A673 (cell line): Measurements from ENCODE around the gene ARAP3. TPM values are rescaled to one million over a fixed set of nuclear protein-coding genes. Genes with fewer than 3 reads are reported as not detected.

ENCODE experiments used
- BruUV-seq: library from RNA; stranded (reverse); fragments of 400-500 nt; replicated peaks from 2 replicates; lab custom pipeline; 2021; lab: Mats Ljungman, UMichigan
- CTCF ChIA-PET: fragments of 300-600 bp; sonication (Branson Sonifier 250); formaldehyde crosslinking; loops from one replicate; lab custom pipeline; 2022; ENCODE audit warnings: antibody characterized with exemption; lab: Charles Lee
- POLR2A ChIA-PET: fragments of 300-600 bp; sonication (Branson Sonifier 250); formaldehyde crosslinking; loops from one replicate; lab custom pipeline; 2022; ENCODE audit warnings: antibody characterized with exemption; ENCODE audit not compliant: low non-redundant PET; lab: Charles Lee
- DNase-seq: peaks from one replicate; pipeline ENCODE4 v3.0.0-alpha.2; 2015; ENCODE audit warnings: low spot score
- H3K27ac ChIP-seq: fragments of 200-600 bp; sonication (generic); 2 replicates; pipeline ENCODE4 v1.5.1; 2016; ENCODE audit warnings: mixed run types, low read depth, mild to moderate bottlenecking, mixed read lengths, antibody characterized with exemption, low read length; ENCODE audit not compliant: poor library complexity, severe bottlenecking
- H3K27me3 ChIP-seq: fragments of 200-600 bp; sonication (generic); replicated peaks from 2 replicates; pipeline ENCODE4 v1.6.1; 2017; ENCODE audit warnings: mixed run types, low read depth, mild to moderate bottlenecking, mixed read lengths, antibody characterized with exemption, low read length; ENCODE audit not compliant: insufficient read depth, poor library complexity
- H3K36me3 ChIP-seq: fragments of 200-600 bp; sonication (generic); 2 replicates; pipeline ENCODE4 v1.6.1; 2016; ENCODE audit warnings: mixed run types, mild to moderate bottlenecking, mixed read lengths, antibody characterized with exemption, low read length; ENCODE audit not compliant: insufficient read depth, poor library complexity, severe bottlenecking
- H3K4me1 ChIP-seq: fragments of 200-600 bp; sonication (generic); 2 replicates; pipeline ENCODE4 v1.6.1; 2017; ENCODE audit warnings: mixed run types, mild to moderate bottlenecking, mixed read lengths, antibody characterized with exemption, low read length; ENCODE audit not compliant: insufficient read depth, poor library complexity, severe bottlenecking
- H3K4me3 ChIP-seq: fragments of 200-600 bp; sonication (generic); 2 replicates; pipeline ENCODE4 v1.5.1; 2016; ENCODE audit warnings: low read depth, mixed run types, mild to moderate bottlenecking, mixed read lengths, low read length; ENCODE audit not compliant: poor library complexity, severe bottlenecking
- H3K9me3 ChIP-seq: fragments of 200-600 bp; sonication (generic); 2 replicates; pipeline ENCODE4 v1.6.1; 2016; ENCODE audit warnings: mixed run types, low read depth, mild to moderate bottlenecking, mixed read lengths, antibody characterized with exemption, low read length; ENCODE audit not compliant: poor library complexity, severe bottlenecking
- CTCF ChIP-seq: fragments of 300-800, 200-600 bp; sonication (generic); conservative IDR thresholded peaks from 2 replicates; pipeline ENCODE4 v1.5.1; 2017; ENCODE audit warnings: low read depth, mild to moderate bottlenecking, antibody characterized with exemption, low read length, moderate library complexity, mixed read lengths
- EZH2 ChIP-seq: fragments of 200-600 bp; sonication (generic); IDR thresholded peaks from 2 replicates; pipeline ENCODE4 v1.6.1; 2017; ENCODE audit warnings: borderline replicate concordance, low read depth, mild to moderate bottlenecking, mixed read lengths, antibody characterized with exemption, low read length; ENCODE audit not compliant: poor library complexity, severe bottlenecking
- intact Hi-C: fragments of 100-400 bp; cut with micrococcal nuclease; formaldehyde crosslinking; loops from one replicate; pipeline ENCODE4 v1.10.0; 2022; ENCODE audit not compliant: unreplicated experiment
- total RNA-seq: library from RNA; stranded (reverse); gene quantifications from 2 replicates; pipeline ENCODE4 v1.2.3, GENCODE V29; 2021

ARAP3 gene
- total RNA-seq, 1 experiment from 2014 or later = 4.1 TPM

- H3K4me3 ChIP-seq = no peak overlapping the region
- no peak for DNase-seq
- no peaks in the 10 kb centered on the region for H3K36me3 ChIP-seq
- TF ChIP-seq CTCF (no peak), EZH2 (no peak)
- no peaks in the 10 kb centered on the region for H3K9me3 ChIP-seq
- no peaks in the 10 kb centered on the region for H3K4me1 ChIP-seq
- ChIA-PET POLR2A (no interaction called here), CTCF (no interaction called here)
- H3K27me3 ChIP-seq = no peaks in the 10 kb centered on the region
- H3K27ac ChIP-seq = no peak overlapping the region
- no TSS peak for BruUV-seq
- intact Hi-C loops = no loop called here
These were observed 32.7 kb upstream of the ARAP3 start for GRCh38 chr5:141714542-141715310.

- Histone ChIP-seq H3K4me1 (no peaks in the 10 kb centered on the region), H3K4me3 (no peak overlapping the region), H3K36me3 (no peaks in the 10 kb centered on the region), H3K27me3 (no peaks in the 10 kb centered on the region), H3K9me3 (no peaks in the 10 kb centered on the region), H3K27ac (no peak overlapping the region)
- intact Hi-C loops = no loop called here
- POLR2A ChIA-PET = no interaction called here
- TF ChIP-seq CTCF = no peak
- DNase-seq = no peak
- CTCF ChIA-PET = no interaction called here
- BruUV-seq = no TSS peak
These were observed 31.7 kb upstream of the ARAP3 start for GRCh38 chr5:141713616-141714309.

- TF ChIP-seq EZH2 = no peak
- TF ChIP-seq CTCF = no peak
- no TSS peak for BruUV-seq
- Histone ChIP-seq H3K27me3 (no peaks in the 10 kb centered on the region), H3K4me1 (no peaks in the 10 kb centered on the region), H3K27ac (no peak overlapping the region), H3K36me3 (no peaks in the 10 kb centered on the region), H3K9me3 (no peaks in the 10 kb centered on the region), H3K4me3 (no peak overlapping the region)
- CTCF ChIA-PET = no interaction called here
- no peak for DNase-seq
- intact Hi-C loops = no loop called here
- POLR2A ChIA-PET = no interaction called here
These were observed 29.7 kb upstream of the ARAP3 start for GRCh38 chr5:141711687-141712086.
